Measurements from ENCODE around the gene KCNJ6.

- TF ChIP-seq CTCF (IDR thresholded peaks at IDR 0.05 in 4 of 5, conservative IDR thresholded peaks at IDR 0.05 in 1 of 5) (no peak), POLR2A (IDR thresholded peaks at IDR 0.05) (no peak)
Observed at GRCh38 chr21:37855271-37855646, 61.0 kb downstream of the KCNJ6 start.
